NT2/D1 (cell line): ENCODE results near the gene FGG.

Experiments
- SUZ12 ChIP-seq: IDR thresholded peaks from 2 replicates; pipeline ENCODE4 v1.6.1; 2011; ENCODE audit not compliant: insufficient read length, insufficient read depth; ENCODE audit errors: extremely low read depth
- ZNF274 ChIP-seq: IDR thresholded peaks from 2 replicates; pipeline ENCODE4 v1.6.1; 2011; ENCODE audit warnings: mild to moderate bottlenecking, low read depth, low read length

GRCh38 chr4:154630324-154630723 is 17.9 kb upstream of the FGG start:
- TF ChIP-seq ZNF274 (no peak), SUZ12 (no peak)
